CD4-positive, alpha-beta T cell treated with Interleukin-17A for 1 hour (primary cell): ENCODE results near the gene TUBA1A.
"Not testable (repeated sequence)": the region's sequence is repeated elsewhere in the genome, so short reads cannot be mapped to it uniquely, and the experiment has no call there.

Experiments used
- DNase-seq: peaks from one replicate; pipeline ENCODE4 v3.0.0-alpha.2; 2020

The TUBA1A gene

DNA sequence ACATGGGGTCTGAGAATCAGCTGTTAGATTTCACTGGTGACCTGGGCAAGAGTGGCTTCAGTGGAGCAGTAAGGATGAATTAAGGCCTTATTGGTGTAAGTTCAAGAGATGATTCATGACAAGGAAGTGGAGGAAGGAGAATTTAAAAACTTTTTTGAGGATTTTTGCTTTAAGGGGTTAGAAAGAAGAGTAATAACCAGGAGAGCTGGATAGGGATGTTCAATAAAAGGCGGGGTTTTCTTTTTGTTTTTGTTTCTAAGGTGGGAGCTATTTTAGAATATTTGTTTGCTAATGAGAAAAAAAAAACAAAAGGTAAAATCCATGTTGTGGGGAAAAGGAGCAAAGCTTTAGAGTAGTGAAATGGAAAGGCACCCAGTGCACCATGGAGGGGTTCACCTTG is 42.5 kb downstream of the TUBA1A start:
- DNase-seq: no peak

DNA sequence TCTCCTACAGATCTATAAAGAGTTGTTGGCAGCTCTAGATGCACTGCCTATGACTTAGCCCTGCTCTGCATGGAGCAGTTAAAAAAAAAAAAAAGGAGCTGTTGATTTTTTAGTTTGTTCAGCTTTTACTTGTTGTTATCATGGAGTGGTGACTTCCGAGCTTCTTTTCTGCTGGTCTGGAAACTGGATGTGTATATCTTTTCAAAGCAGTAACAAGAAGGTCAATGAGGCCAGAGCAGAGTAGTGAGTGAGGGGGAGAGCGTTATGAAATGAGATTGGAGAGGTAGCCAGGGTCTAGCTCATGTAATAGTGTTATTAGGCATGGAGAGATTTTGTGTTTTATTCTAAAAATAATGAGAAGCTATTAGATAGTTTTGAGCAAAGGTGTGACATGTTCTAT is 44.5 kb downstream of the TUBA1A start:
- DNase-seq: no peak

DNA sequence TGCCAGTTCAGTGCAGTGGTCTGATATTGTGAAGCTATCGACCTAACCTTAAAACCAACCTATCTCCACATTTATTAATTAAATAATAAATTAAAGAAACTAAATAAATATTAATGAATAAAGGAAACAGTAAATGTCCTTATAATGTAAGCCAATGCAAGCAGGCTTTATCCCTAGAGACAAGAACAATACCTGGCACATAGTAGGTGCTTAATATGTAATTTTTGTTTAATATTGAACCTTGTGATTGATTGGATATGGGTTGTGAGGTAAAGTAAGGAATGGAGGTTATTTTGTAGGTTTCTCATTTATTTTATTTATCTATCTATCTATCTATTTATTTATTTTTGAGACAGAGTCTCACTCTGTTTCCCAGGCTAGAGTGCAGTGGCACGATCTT is 49.9 kb downstream of the TUBA1A start:
- no peak for DNase-seq

DNA sequence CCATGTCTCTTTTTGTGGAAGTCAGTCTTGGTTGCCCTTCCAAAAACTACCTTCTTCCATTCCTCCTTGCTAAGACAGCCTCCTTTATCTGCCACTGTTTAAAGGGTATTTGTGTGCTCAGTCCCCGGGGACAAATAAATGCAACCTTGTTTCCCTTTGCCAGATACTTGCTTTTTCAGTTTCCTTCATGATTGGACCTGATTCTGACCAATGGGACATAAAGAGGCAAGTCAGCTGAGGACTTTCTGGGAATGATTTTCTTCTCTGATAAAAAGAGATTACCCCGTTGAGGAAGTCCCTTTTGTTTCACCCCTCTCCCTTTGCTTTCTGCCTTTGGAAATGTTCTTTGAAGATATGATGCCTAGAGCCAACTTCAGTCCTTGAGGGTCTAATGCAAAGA is 50.3 kb downstream of the TUBA1A start:
- no peak for DNase-seq

DNA sequence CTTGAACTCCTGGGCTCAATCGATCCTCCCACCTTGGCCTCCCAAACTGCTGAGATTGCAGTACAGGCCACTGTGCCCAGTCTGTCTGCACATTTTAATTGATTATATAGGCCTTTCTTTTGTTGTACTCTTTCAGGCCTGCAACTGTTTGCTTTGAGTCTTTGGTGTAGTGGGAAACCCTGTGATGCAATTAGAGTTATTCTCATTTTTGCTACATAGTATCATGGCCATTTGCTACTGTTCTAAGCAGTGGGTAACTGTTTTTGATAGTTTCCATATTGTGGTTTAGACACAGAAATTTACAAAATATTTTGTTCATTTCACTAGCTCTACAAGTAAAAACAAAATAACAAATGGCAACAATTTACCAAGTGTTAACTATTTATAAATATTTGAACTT is 51.4 kb downstream of the TUBA1A start:
- DNase-seq: no peak

DNA sequence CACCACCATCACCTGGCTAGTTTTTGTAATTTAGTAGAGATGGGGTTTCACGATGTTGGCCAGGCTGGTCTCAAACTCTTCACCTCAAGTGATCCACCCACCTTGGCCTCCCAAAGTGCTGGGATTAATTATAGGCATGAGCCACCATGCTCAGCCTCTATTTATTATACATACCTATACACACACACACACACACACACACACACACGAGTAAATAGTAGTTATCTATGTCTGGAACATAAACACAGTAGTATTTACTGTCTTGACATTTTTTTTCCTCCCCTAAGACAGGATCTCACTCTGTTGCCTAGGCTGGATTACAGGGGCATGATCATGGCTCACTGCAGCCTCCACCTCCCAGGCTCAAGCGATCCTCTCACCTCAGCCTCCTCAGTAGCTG is 51.9 kb downstream of the TUBA1A start:
- DNase-seq: not testable (repeated sequence)
